Upper lobe of left lung (tissue), 6 donors: ENCODE data around the gene NAA35. TPM values are rescaled to one million over a fixed set of nuclear protein-coding genes. Genes with fewer than 3 reads are reported as not detected.

Experiments used
- ATAC-seq, 2 donors: fragments of 200-7000 bp; cut with Tn5 transposase; one replicate each; pipeline ENCODE4 v1.9.1; 2022; ENCODE audit warnings: mild to moderate bottlenecking in 2 of 2, moderate library complexity in 2 of 2; ENCODE audit not compliant: low FRiP score in 2 of 2
- DNase-seq, 2 donors: peaks; one replicate each; pipeline ENCODE4 v3.0.0-alpha.2; 2019 to 2020
- H3K27ac ChIP-seq, 4 donors: fragments of 200-600 bp; sonication (generic); one replicate each; pipeline ENCODE4 v1.5.1; 2016 to 2019
- H3K27me3 ChIP-seq, 4 donors: fragments of 200-600 bp; sonication (generic); one replicate each; pipeline ENCODE4 v1.5.1; 2017 to 2019
- H3K36me3 ChIP-seq, 4 donors: fragments of 200-600 bp; sonication (generic); one replicate each; pipeline ENCODE4 v1.5.1; 2016 to 2019
- H3K4me1 ChIP-seq, 4 donors: fragments of 200-600 bp; sonication (generic); one replicate each; pipeline ENCODE4 v1.5.1; 2018 to 2019
- H3K4me3 ChIP-seq, 4 donors: fragments of 200-600 bp; sonication (generic); one replicate each; pipeline ENCODE4 v1.5.1; 2017 to 2019; ENCODE audit warnings: mild to moderate bottlenecking in 2 of 4, moderate library complexity in 1 of 4
- H3K9me3 ChIP-seq, 4 donors: fragments of 200-600 bp; sonication (generic); one replicate each; pipeline ENCODE4 v1.5.1; 2018 to 2019
- CTCF ChIP-seq, 6 experiments: fragments of 450-650 bp in 4 of 6; fragments of 200-600 bp in 2 of 6; sonication (generic) in 2 of 6; IDR thresholded peaks; one replicate each; pipeline ENCODE4 v1.5.1; 2016 to 2019; ENCODE audit warnings: antibody characterized with exemption in 6 of 6
- EP300 ChIP-seq, 4 donors: sonication (generic); formaldehyde crosslinking; IDR thresholded peaks; one replicate each; pipeline ENCODE4 v1.5.1; 2017; ENCODE audit warnings: antibody characterized with exemption in 4 of 4, control low read depth in 2 of 4
- POLR2A ChIP-seq, 4 donors: fragments of 450-650 bp; IDR thresholded peaks; one replicate each; pipeline ENCODE4 v1.5.1; 2016 to 2017; ENCODE audit warnings: antibody characterized with exemption in 4 of 4, mild to moderate bottlenecking in 2 of 4
- POLR2AphosphoS5 ChIP-seq, 2 donors: sonication (generic); formaldehyde crosslinking; IDR thresholded peaks; one replicate each; pipeline ENCODE4 v1.5.1; 2017; ENCODE audit warnings: antibody characterized with exemption in 2 of 2
- WGBS, 2 donors: methylation state at CpG; one replicate each; pipeline ENCODE4 v1.1.5; 2017 to 2018; 5-methylcytosine and 5-hydroxymethylcytosine counted together
- total RNA-seq, 6 donors: library from RNA; depleted of rRNA in 4 of 6; stranded (reverse); fragments of >200 nt in 4 of 6; gene quantifications; one replicate each; pipeline versions ENCODE4 v1.1.0 to v1.2.1, GENCODE V29; 2016 to 2021
- donor health status: DM: no; HTN: no; CAD: no; lungs with moderate emphysema.
- donor health status: DM: no; HTN: yes; CAD: no; lungs with severe emphysema.

NAA35 gene
- total RNA-seq, 6 donors from 2014 or later = 9.1 to 25.4 (median 15.5) TPM

GRCh38 chr9:85941966-85942912, 1.3 kb downstream of the NAA35 start:
- WGBS, 2 donors = 51% methylated on average over 8 of the region's 8 CpGs
- H3K27ac ChIP-seq = peak overlapping the region; percentile 90 to 95 (median 92)
- peaks cover 0 to 24% (median 2%) of the 10 kb centered on the region in 4 donors for H3K36me3 ChIP-seq
- H3K9me3 ChIP-seq = no peaks in the 10 kb centered on the region
- DNase-seq = no peak
- no peak for ATAC-seq
- TF ChIP-seq POLR2A (IDR thresholded peaks at IDR 0.05) = no peak
- no peak for TF ChIP-seq EP300 (IDR thresholded peaks at IDR 0.05)
- no peak for TF ChIP-seq POLR2AphosphoS5 (IDR thresholded peaks at IDR 0.05)
- no peak for TF ChIP-seq CTCF (IDR thresholded peaks at IDR 0.05)
- H3K4me3 ChIP-seq = peak overlapping the region in 3 of 4 donors; percentile 73 to 82 (median 75)
- no peaks in the 10 kb centered on the region for H3K27me3 ChIP-seq
- H3K4me1 ChIP-seq = peaks cover 15 to 24% (median 17%) of the 10 kb centered on the region in 4 donors

GRCh38 chr9:85942913-85943709, 2.2 kb downstream of the NAA35 start:
- DNase-seq = no peak
- no peaks in the 10 kb centered on the region for H3K9me3 ChIP-seq
- no peaks in the 10 kb centered on the region for H3K27me3 ChIP-seq
- H3K36me3 ChIP-seq = peaks cover 0 to 26% (median 2%) of the 10 kb centered on the region in 4 donors
- TF ChIP-seq EP300 (IDR thresholded peaks at IDR 0.05) (no peak), POLR2A (IDR thresholded peaks at IDR 0.05) (no peak), POLR2AphosphoS5 (IDR thresholded peaks at IDR 0.05) (no peak), CTCF (IDR thresholded peaks at IDR 0.05) (no peak)
- H3K4me3 ChIP-seq = no peak overlapping the region
- WGBS, 2 donors = 54 to 56% methylated on average over 3 of the region's 3 CpGs
- no peak for ATAC-seq
- no peak overlapping the region for H3K27ac ChIP-seq
- H3K4me1 ChIP-seq = peaks cover 15 to 24% (median 17%) of the 10 kb centered on the region in 4 donors

GRCh38 chr9:85943757-85944430, 2.9 kb downstream of the NAA35 start:
- H3K4me3 ChIP-seq = no peak overlapping the region
- no peak for TF ChIP-seq POLR2A (IDR thresholded peaks at IDR 0.05)
- no peak for TF ChIP-seq CTCF (IDR thresholded peaks at IDR 0.05)
- no peak for TF ChIP-seq POLR2AphosphoS5 (IDR thresholded peaks at IDR 0.05)
- no peak for TF ChIP-seq EP300 (IDR thresholded peaks at IDR 0.05)
- H3K9me3 ChIP-seq = no peaks in the 10 kb centered on the region
- ATAC-seq (no peak), DNase-seq (no peak)
- H3K4me1 ChIP-seq = peaks cover 15 to 24% (median 17%) of the 10 kb centered on the region in 4 donors
- H3K27me3 ChIP-seq = no peaks in the 10 kb centered on the region
- 88 to 94% methylated on average over 1 of the region's 1 CpG for WGBS, 2 donors
- no peak overlapping the region for H3K27ac ChIP-seq
- H3K36me3 ChIP-seq = peaks cover 0 to 26% (median 2%) of the 10 kb centered on the region in 4 donors

GRCh38 chr9:85944672-85945071, 3.7 kb downstream of the NAA35 start:
- WGBS, 2 donors = 77 to 84% methylated on average over 2 of the region's 2 CpGs
- ATAC-seq (no peak), DNase-seq (no peak)
- Histone ChIP-seq H3K4me1 (peaks cover 15 to 26% (median 17%) of the 10 kb centered on the region in 4 donors), H3K27ac (no peak overlapping the region), H3K4me3 (no peak overlapping the region), H3K9me3 (no peaks in the 10 kb centered on the region), H3K27me3 (no peaks in the 10 kb centered on the region), H3K36me3 (peaks cover 0 to 26% (median 2%) of the 10 kb centered on the region in 4 donors)
- TF ChIP-seq CTCF (IDR thresholded peaks at IDR 0.05) (no peak), POLR2A (IDR thresholded peaks at IDR 0.05) (no peak), EP300 (IDR thresholded peaks at IDR 0.05) (no peak), POLR2AphosphoS5 (IDR thresholded peaks at IDR 0.05) (no peak)
